ENCODE results near the gene VAV2. TPM values are rescaled to one million over a fixed set of nuclear protein-coding genes. Genes with fewer than 3 reads are reported as not detected.

VAV2 gene
- total RNA-seq, 1 experiment from 2014 or later, result 9.7 TPM

GRCh38 chr9:134002796-134003195, 10.7 kb upstream of the VAV2 start:
- TF ChIP-seq, protein P1, sequence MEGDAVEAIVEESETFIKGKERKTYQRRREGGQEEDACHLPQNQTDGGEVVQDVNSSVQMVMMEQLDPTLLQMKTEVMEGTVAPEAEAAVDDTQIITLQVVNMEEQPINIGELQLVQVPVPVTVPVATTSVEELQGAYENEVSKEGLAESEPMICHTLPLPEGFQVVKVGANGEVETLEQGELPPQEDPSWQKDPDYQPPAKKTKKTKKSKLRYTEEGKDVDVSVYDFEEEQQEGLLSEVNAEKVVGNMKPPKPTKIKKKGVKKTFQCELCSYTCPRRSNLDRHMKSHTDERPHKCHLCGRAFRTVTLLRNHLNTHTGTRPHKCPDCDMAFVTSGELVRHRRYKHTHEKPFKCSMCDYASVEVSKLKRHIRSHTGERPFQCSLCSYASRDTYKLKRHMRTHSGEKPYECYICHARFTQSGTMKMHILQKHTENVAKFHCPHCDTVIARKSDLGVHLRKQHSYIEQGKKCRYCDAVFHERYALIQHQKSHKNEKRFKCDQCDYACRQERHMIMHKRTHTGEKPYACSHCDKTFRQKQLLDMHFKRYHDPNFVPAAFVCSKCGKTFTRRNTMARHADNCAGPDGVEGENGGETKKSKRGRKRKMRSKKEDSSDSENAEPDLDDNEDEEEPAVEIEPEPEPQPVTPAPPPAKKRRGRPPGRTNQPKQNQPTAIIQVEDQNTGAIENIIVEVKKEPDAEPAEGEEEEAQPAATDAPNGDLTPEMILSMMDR (conservative IDR thresholded peaks at IDR 0.05; ENCODE audit: low read depth, low read length), result no peak
- TF ChIP-seq EZH2phosphoT487 (IDR thresholded peaks at IDR 0.05; ENCODE audit: borderline replicate concordance, low read length) (no peak), EZH2 (IDR thresholded peaks at IDR 0.05; ENCODE audit: low read length, unreplicated experiment) (no peak)
- ATAC-seq (no peak), DNase-seq (no peak)
- intact Hi-C loops (cut with micrococcal nuclease), result no loop called here
- no peak overlapping the region for H3K4me3 ChIP-seq (ENCODE audit: low read length)
- no peak overlapping the region for H2AFZ ChIP-seq (ENCODE audit: low read length)
- H3K4me1 ChIP-seq (ENCODE audit: insufficient read depth, low read length), result no peaks in the 10 kb centered on the region
- no peaks in the 10 kb centered on the region for H3K36me3 ChIP-seq (ENCODE audit: low read depth, low read length)
- H3K79me2 ChIP-seq (ENCODE audit: low read length), result no peaks in the 10 kb centered on the region
- no peaks in the 10 kb centered on the region for H3F3A ChIP-seq (ENCODE audit: low read length, unreplicated experiment)
- H3K9me2 ChIP-seq (replicated peaks; ENCODE audit: low read length), result no peaks in the 10 kb centered on the region
- no peaks in the 10 kb centered on the region for H3K27me3 ChIP-seq (ENCODE audit: low read length)
- CTCF ChIA-PET, result no interaction called here
- BruUV-seq (replicated peaks), result no TSS peak
- no peaks in the 10 kb centered on the region for H3K9me3 ChIP-seq (ENCODE audit: low read length)
- H4K20me1 ChIP-seq (ENCODE audit: low read length), result no peaks in the 10 kb centered on the region
- H3K9ac ChIP-seq (ENCODE audit: low read length), result no peak overlapping the region
- H3K4me2 ChIP-seq (ENCODE audit: low read length), result no peak overlapping the region
- POLR2A ChIA-PET (ENCODE audit: unreplicated experiment), result no interaction called here
- H3K27ac ChIP-seq (ENCODE audit: low read length), result no peak overlapping the region

- TF ChIP-seq, protein P1 (conservative IDR thresholded peaks at IDR 0.05; ENCODE audit: low read depth, low read length), result no peak
- TF ChIP-seq EZH2 (IDR thresholded peaks at IDR 0.05; ENCODE audit: low read length, unreplicated experiment), result no peak
- no peak for TF ChIP-seq EZH2phosphoT487 (IDR thresholded peaks at IDR 0.05; ENCODE audit: borderline replicate concordance, low read length)
- H3F3A ChIP-seq (ENCODE audit: low read length, unreplicated experiment), result no peaks in the 10 kb centered on the region
- H3K27ac ChIP-seq (ENCODE audit: low read length), result no peak overlapping the region
- H3K9me3 ChIP-seq (ENCODE audit: low read length), result no peaks in the 10 kb centered on the region
- no peaks in the 10 kb centered on the region for H3K9me2 ChIP-seq (replicated peaks; ENCODE audit: low read length)
- intact Hi-C loops (cut with micrococcal nuclease), result no loop called here
- no TSS peak for BruUV-seq (replicated peaks)
- ATAC-seq (no peak), DNase-seq (no peak)
- H3K79me2 ChIP-seq (ENCODE audit: low read length), result no peaks in the 10 kb centered on the region
- ChIA-PET POLR2A (ENCODE audit: unreplicated experiment) (no interaction called here), CTCF (interaction anchor here (0.7 kb wide), 1 partner anchor 13 kb away, joined by 4 read pairs; no protein-coding TSS in a partner anchor)
- no peak overlapping the region for H3K4me3 ChIP-seq (ENCODE audit: low read length)
- no peaks in the 10 kb centered on the region for H3K27me3 ChIP-seq (ENCODE audit: low read length)
- H3K9ac ChIP-seq (ENCODE audit: low read length), result no peak overlapping the region
- H3K4me1 ChIP-seq (ENCODE audit: insufficient read depth, low read length), result no peaks in the 10 kb centered on the region
- no peak overlapping the region for H3K4me2 ChIP-seq (ENCODE audit: low read length)
- no peaks in the 10 kb centered on the region for H3K36me3 ChIP-seq (ENCODE audit: low read depth, low read length)
- no peaks in the 10 kb centered on the region for H4K20me1 ChIP-seq (ENCODE audit: low read length)
- H2AFZ ChIP-seq (ENCODE audit: low read length), result no peak overlapping the region
Measured at GRCh38 chr9:133999851-134000265, 7.7 kb upstream of the VAV2 start.

- no peak overlapping the region for H3K4me2 ChIP-seq (ENCODE audit: low read length)
- no peaks in the 10 kb centered on the region for H3K27me3 ChIP-seq (ENCODE audit: low read length)
- no peaks in the 10 kb centered on the region for H3K9me3 ChIP-seq (ENCODE audit: low read length)
- H3K36me3 ChIP-seq (ENCODE audit: low read depth, low read length), result no peaks in the 10 kb centered on the region
- H3K27ac ChIP-seq (ENCODE audit: low read length), result no peak overlapping the region
- no peaks in the 10 kb centered on the region for H3K9me2 ChIP-seq (replicated peaks; ENCODE audit: low read length)
- TF ChIP-seq EZH2 (IDR thresholded peaks at IDR 0.05; ENCODE audit: low read length, unreplicated experiment), result no peak
- TF ChIP-seq, protein P1 (conservative IDR thresholded peaks at IDR 0.05; ENCODE audit: low read depth, low read length), result no peak
- TF ChIP-seq EZH2phosphoT487 (IDR thresholded peaks at IDR 0.05; ENCODE audit: borderline replicate concordance, low read length), result no peak
- intact Hi-C loops (cut with micrococcal nuclease), result no loop called here
- no peaks in the 10 kb centered on the region for H3K4me1 ChIP-seq (ENCODE audit: insufficient read depth, low read length)
- no peaks in the 10 kb centered on the region for H3K79me2 ChIP-seq (ENCODE audit: low read length)
- H3F3A ChIP-seq (ENCODE audit: low read length, unreplicated experiment), result no peaks in the 10 kb centered on the region
- ChIA-PET CTCF (no interaction called here), POLR2A (ENCODE audit: unreplicated experiment) (no interaction called here)
- no peak for DNase-seq
- H2AFZ ChIP-seq (ENCODE audit: low read length), result no peak overlapping the region
- no TSS peak for BruUV-seq (replicated peaks)
- ATAC-seq, result no peak
- no peak overlapping the region for H3K9ac ChIP-seq (ENCODE audit: low read length)
- no peak overlapping the region for H3K4me3 ChIP-seq (ENCODE audit: low read length)
- no peaks in the 10 kb centered on the region for H4K20me1 ChIP-seq (ENCODE audit: low read length)
Measured at GRCh38 chr9:133998915-133999595, 6.9 kb upstream of the VAV2 start.
